Natural killer cell (primary cell): ENCODE results near the gene MORN2. TPM values are rescaled to one million over a fixed set of nuclear protein-coding genes. Genes with fewer than 3 reads are reported as not detected.

Experiments used
- ATAC-seq, 3 donors: fragments of 150-1000 bp in 2 of 3; fragments of 200-7000 bp in 1 of 3; cut with Tn5 transposase; 1 replicate in 1 of 3; 2 replicates in 2 of 3; pipeline ENCODE4 v1.10.0; 2021; ENCODE audit warnings: mild to moderate bottlenecking in 2 of 3, moderate library complexity in 2 of 3
- DNase-seq, 2 donors: peaks; one replicate each; pipeline versions ENCODE4 v3.0.0 to v3.0.0-alpha.2; 2013 to 2021; ENCODE audit warnings: mixed read lengths in 1 of 2
- H3K27ac ChIP-seq: one replicate; pipeline ENCODE4 v1.5.1; 2013; ENCODE audit warnings: mild to moderate bottlenecking, low read length
- H3K27me3 ChIP-seq: one replicate; pipeline ENCODE4 v1.6.1; 2013; ENCODE audit warnings: low read length; ENCODE audit not compliant: control insufficient read depth, insufficient read depth
- H3K36me3 ChIP-seq: one replicate; pipeline ENCODE4 v1.6.1; 2013; ENCODE audit warnings: low read length; ENCODE audit not compliant: control insufficient read depth, insufficient read depth
- H3K4me1 ChIP-seq: one replicate; pipeline ENCODE4 v1.6.1; 2013; ENCODE audit warnings: low read length; ENCODE audit not compliant: control insufficient read depth, insufficient read depth
- H3K4me3 ChIP-seq: one replicate; pipeline ENCODE4 v1.5.1; 2013; ENCODE audit warnings: low read length
- H3K9me3 ChIP-seq: one replicate; pipeline ENCODE4 v1.6.1; 2013; ENCODE audit warnings: low read length; ENCODE audit not compliant: control insufficient read depth, insufficient read depth
- H3K27ac Mint-ChIP-seq, 2 donors: one replicate each; pipeline ENCODE4 v1.8.0; 2022; ENCODE audit warnings: mild to moderate bottlenecking in 2 of 2, mixed read lengths in 2 of 2, moderate library complexity in 1 of 2
- H3K27me3 Mint-ChIP-seq, 2 donors: one replicate each; pipeline ENCODE4 v1.8.0; 2022; ENCODE audit warnings: low read depth in 2 of 2, mixed read lengths in 2 of 2
- H3K36me3 Mint-ChIP-seq: one replicate; pipeline ENCODE4 v1.8.0; 2022; ENCODE audit warnings: mixed read lengths
- H3K4me1 Mint-ChIP-seq, 2 donors: one replicate each; pipeline ENCODE4 v1.8.0; 2022; ENCODE audit warnings: mixed read lengths in 2 of 2
- H3K4me3 Mint-ChIP-seq: one replicate; pipeline ENCODE4 v1.8.0; 2022; ENCODE audit warnings: mild to moderate bottlenecking, moderate library complexity, mixed read lengths
- H3K9me3 Mint-ChIP-seq, 2 donors: one replicate each; pipeline ENCODE4 v1.8.0; 2022; ENCODE audit warnings: mixed read lengths in 2 of 2
- WGBS: methylation state at CpG from one replicate; pipeline ENCODE4 v1.1.7; 2013; ENCODE audit warnings: missing lambda C conversion rate; ENCODE audit not compliant: insufficient coverage; 5-methylcytosine and 5-hydroxymethylcytosine counted together
- intact Hi-C: fragments of 100-400 bp; cut with micrococcal nuclease; formaldehyde crosslinking; loops from one replicate; pipeline ENCODE4 v1.14.2; 2022
- total RNA-seq, 4 donors: library from RNA; stranded (reverse); fragments of 120-200 nt in 1 of 4; gene quantifications; one replicate each; pipeline versions ENCODE4 v1.2.3 to v1.2.4, GENCODE V29; 2013 to 2022
- TF ChIP-seq, protein P1 (sequence below): fragments of 200-600 bp; IDR thresholded peaks from one replicate; pipeline ENCODE4 v1.8.0; 2022; ENCODE audit warnings: antibody characterized with exemption

The MORN2 gene
- total RNA-seq, 3 donors from 2014 or later (not counting 1 experiment from before 2014, with no cell fraction given), result 1.4 to 2.3 (median 1.7) TPM

DNA sequence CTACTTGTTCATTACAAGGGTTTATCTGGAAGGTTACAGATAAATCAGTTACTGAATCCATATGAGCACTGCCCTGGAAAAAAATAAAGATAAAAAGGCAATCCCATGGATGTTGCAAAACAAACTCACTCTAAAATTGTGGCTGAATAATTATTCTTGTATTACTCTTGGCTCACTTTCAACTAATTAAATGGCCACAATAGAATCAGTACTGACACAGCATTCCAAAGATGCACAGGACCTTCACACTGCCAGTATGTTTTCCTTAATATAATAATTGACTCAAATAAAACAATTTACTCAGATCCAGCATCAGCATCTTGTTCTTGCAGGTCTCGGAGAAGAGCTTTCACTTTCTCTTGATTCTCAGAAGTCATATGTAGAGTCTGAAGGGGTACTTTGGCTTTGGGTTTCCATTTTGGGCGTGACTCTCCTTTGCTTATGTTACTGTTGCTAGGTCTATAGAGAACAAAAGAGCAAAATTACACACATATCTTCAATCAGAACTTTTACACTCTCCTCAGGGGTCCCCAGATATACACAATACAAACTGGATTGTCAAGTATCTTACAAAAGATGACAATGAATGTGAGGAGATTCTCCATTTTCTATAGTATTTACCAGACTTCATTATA lies 12.6 kb upstream of the MORN2 start:
- TF ChIP-seq, protein P1, sequence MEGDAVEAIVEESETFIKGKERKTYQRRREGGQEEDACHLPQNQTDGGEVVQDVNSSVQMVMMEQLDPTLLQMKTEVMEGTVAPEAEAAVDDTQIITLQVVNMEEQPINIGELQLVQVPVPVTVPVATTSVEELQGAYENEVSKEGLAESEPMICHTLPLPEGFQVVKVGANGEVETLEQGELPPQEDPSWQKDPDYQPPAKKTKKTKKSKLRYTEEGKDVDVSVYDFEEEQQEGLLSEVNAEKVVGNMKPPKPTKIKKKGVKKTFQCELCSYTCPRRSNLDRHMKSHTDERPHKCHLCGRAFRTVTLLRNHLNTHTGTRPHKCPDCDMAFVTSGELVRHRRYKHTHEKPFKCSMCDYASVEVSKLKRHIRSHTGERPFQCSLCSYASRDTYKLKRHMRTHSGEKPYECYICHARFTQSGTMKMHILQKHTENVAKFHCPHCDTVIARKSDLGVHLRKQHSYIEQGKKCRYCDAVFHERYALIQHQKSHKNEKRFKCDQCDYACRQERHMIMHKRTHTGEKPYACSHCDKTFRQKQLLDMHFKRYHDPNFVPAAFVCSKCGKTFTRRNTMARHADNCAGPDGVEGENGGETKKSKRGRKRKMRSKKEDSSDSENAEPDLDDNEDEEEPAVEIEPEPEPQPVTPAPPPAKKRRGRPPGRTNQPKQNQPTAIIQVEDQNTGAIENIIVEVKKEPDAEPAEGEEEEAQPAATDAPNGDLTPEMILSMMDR, result no peak
- no peak overlapping the region for H3K4me3 Mint-ChIP-seq
- H3K4me1 Mint-ChIP-seq, result no peaks in the 10 kb centered on the region
- 100% methylated on average over 1 of the region's 2 CpGs for WGBS
- H3K27ac ChIP-seq, result no peak overlapping the region
- no peak for ATAC-seq
- no peaks in the 10 kb centered on the region for H3K9me3 Mint-ChIP-seq
- no peak overlapping the region for H3K4me3 ChIP-seq
- H3K27me3 ChIP-seq, result no peaks in the 10 kb centered on the region
- H3K9me3 ChIP-seq, result no peaks in the 10 kb centered on the region
- no peak for DNase-seq
- peaks cover 11% of the 10 kb centered on the region for H3K36me3 Mint-ChIP-seq
- H3K27ac Mint-ChIP-seq, result no peak overlapping the region
- no peaks in the 10 kb centered on the region for H3K4me1 ChIP-seq
- intact Hi-C loops, result no loop called here
- peaks cover 35% of the 10 kb centered on the region for H3K36me3 ChIP-seq
- H3K27me3 Mint-ChIP-seq, result no peaks in the 10 kb centered on the region

DNA sequence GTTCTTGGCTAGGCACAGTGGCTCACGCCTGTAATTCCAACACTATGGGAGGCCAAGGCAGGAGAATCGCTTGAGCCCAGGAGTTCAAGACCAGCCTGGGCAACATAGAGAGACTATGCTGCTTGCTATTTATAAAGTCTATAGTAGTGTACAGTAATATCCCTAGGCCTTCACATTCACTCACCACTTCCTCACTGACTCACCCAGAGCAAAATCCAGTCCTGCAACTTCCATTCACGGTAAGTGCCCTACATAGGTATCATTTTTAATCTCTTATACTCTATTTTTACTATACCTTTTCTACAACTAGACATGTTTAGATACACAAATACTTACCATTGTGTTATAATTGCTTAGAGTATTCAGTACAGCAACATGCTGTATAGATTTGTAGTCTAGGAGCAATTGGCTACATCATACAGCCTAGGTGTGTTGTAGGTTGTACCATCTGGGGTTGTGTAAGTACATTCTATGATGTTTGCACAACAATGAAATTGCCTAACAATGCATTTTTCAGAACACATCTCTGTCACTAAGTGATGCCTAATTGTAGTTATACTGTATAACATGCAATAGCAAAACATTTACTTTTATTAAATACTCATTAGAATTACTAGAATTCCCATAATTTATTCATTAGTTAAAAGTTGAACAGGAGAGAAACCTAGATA lies 8.9 kb upstream of the MORN2 start:
- intact Hi-C loops, result no loop called here
- peaks cover 2 to 5% of the 10 kb centered on the region in 2 donors for H3K9me3 Mint-ChIP-seq
- ATAC-seq, result no peak
- no peak overlapping the region for H3K27ac ChIP-seq
- H3K36me3 Mint-ChIP-seq, result peaks cover 7% of the 10 kb centered on the region
- 85% methylated on average over 3 of the region's 3 CpGs for WGBS
- H3K27me3 Mint-ChIP-seq, result no peaks in the 10 kb centered on the region
- no peaks in the 10 kb centered on the region for H3K27me3 ChIP-seq
- DNase-seq, result no peak
- no peaks in the 10 kb centered on the region for H3K9me3 ChIP-seq
- H3K4me3 ChIP-seq, result no peak overlapping the region
- H3K4me1 ChIP-seq, result no peaks in the 10 kb centered on the region
- H3K27ac Mint-ChIP-seq, result no peak overlapping the region
- no peak overlapping the region for H3K4me3 Mint-ChIP-seq
- peaks cover 11% of the 10 kb centered on the region for H3K36me3 ChIP-seq
- TF ChIP-seq, protein P1, result no peak
- H3K4me1 Mint-ChIP-seq, result no peaks in the 10 kb centered on the region

DNA sequence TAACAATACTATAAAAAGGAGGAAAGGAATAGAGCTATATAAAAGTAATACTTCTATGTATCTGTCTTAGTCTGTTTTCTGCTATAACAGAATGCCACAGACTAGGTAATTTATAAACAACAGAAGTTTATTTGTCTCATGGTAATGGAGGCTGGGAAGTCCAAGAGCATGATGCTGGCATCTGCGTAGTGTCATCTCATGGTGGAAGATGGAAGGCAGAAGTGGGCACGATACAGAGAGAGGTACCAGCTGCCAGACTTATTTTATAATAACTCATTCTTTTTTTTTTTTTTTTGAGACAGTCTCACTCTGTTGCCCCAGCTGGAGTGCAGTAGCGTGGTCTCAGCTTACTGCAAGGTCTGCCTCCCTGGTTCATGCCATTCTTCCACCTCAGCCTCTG lies 4.3 kb upstream of the MORN2 start:
- Histone ChIP-seq H3K27ac (no peak overlapping the region), H3K36me3 (no peaks in the 10 kb centered on the region), H3K4me3 (no peak overlapping the region), H3K27me3 (no peaks in the 10 kb centered on the region), H3K9me3 (no peaks in the 10 kb centered on the region), H3K4me1 (peaks cover 5% of the 10 kb centered on the region)
- DNase-seq (no peak), ATAC-seq (no peak)
- peaks cover 7% of the 10 kb centered on the region for H3K36me3 Mint-ChIP-seq
- no peak overlapping the region for H3K27ac Mint-ChIP-seq
- TF ChIP-seq, protein P1, result no peak
- no peaks in the 10 kb centered on the region for H3K27me3 Mint-ChIP-seq
- intact Hi-C loops, result no loop called here
- H3K9me3 Mint-ChIP-seq, result peaks cover 2 to 5% of the 10 kb centered on the region in 2 donors
- no peak overlapping the region for H3K4me3 Mint-ChIP-seq
- peaks cover 16 to 23% of the 10 kb centered on the region in 2 donors for H3K4me1 Mint-ChIP-seq
- WGBS, result 93% methylated on average over 3 of the region's 3 CpGs
